Karpas-422 (cell line): Measurements from ENCODE around the gene CCDC97. TPM values are rescaled to one million over a fixed set of nuclear protein-coding genes. Genes with fewer than 3 reads are reported as not detected.
A peak's percentile ranks its signal among the peaks of the same experiment; 100 is the strongest.
"Not testable (repeated sequence)": the region's sequence is repeated elsewhere in the genome, so short reads cannot be mapped to it uniquely, and the experiment has no call there.

Experiments used
- DNase-seq: peaks from one replicate; pipeline ENCODE4 v3.0.0-alpha.2; 2015
- H2AFZ ChIP-seq: fragments of 200-600 bp; sonication (generic); 2 replicates; pipeline ENCODE4 v1.6.1; 2014; ENCODE audit warnings: antibody characterized with exemption, low read length, mixed read lengths
- H3K27ac ChIP-seq: fragments of 200-600 bp; sonication (generic); 2 replicates; pipeline ENCODE4 v1.5.1; 2014; ENCODE audit warnings: mild to moderate bottlenecking, low read length, moderate library complexity
- H3K27me3 ChIP-seq: fragments of 200-600 bp; sonication (generic); 2 replicates; pipeline ENCODE4 v1.6.1; 2014; ENCODE audit warnings: low read length, mixed read lengths
- H3K36me3 ChIP-seq: fragments of 200-600 bp; sonication (generic); 2 replicates; pipeline ENCODE4 v1.6.1; 2014; ENCODE audit warnings: low read length, mixed read lengths; ENCODE audit not compliant: insufficient read depth
- H3K4me1 ChIP-seq: fragments of 200-600 bp; sonication (generic); 2 replicates; pipeline ENCODE4 v1.6.1; 2014; ENCODE audit warnings: mild to moderate bottlenecking, low read length, mixed read lengths
- H3K4me2 ChIP-seq: fragments of 200-600 bp; sonication (generic); 2 replicates; pipeline ENCODE4 v1.6.1; 2014; ENCODE audit warnings: low read length, low read depth, mild to moderate bottlenecking; ENCODE audit not compliant: poor library complexity, severe bottlenecking
- H3K4me3 ChIP-seq: fragments of 200-600 bp; sonication (generic); 2 replicates; pipeline ENCODE4 v1.5.1; 2014; ENCODE audit warnings: mild to moderate bottlenecking, antibody characterized with exemption, low read length, mixed read lengths
- H3K79me2 ChIP-seq: fragments of 200-600 bp; sonication (generic); 2 replicates; pipeline ENCODE4 v1.6.1; 2014; ENCODE audit warnings: mild to moderate bottlenecking, low read length, mixed read lengths
- H3K9ac ChIP-seq: fragments of 200-600 bp; sonication (generic); 2 replicates; pipeline ENCODE4 v1.6.0; 2014; ENCODE audit warnings: low read length
- H3K9me2 ChIP-seq: fragments of 200-600 bp; sonication (generic), shearing (Covaris generic); replicated peaks from 2 replicates; pipeline ENCODE4 v1.6.0; 2014; ENCODE audit warnings: mild to moderate bottlenecking, low read length, moderate library complexity; ENCODE audit not compliant: insufficient read depth
- H3K9me3 ChIP-seq: fragments of 300-700, 200-600 bp; sonication (generic); 2 replicates; pipeline ENCODE4 v1.6.1; 2014; ENCODE audit warnings: low read length, mixed read lengths
- H4K20me1 ChIP-seq: fragments of 200-600 bp; sonication (generic); 2 replicates; pipeline ENCODE4 v1.6.1; 2014; ENCODE audit warnings: mild to moderate bottlenecking, antibody characterized with exemption, low read length, low read depth; ENCODE audit not compliant: insufficient read depth
- total RNA-seq: library from RNA; depleted of rRNA; stranded (reverse); fragments of >200 nt; shearing (Covaris generic); gene quantifications from 2 replicates; pipeline ENCODE4 v1.2.3, GENCODE V29; 2014; ENCODE audit warnings: low replicate concordance

Gene CCDC97
- total RNA-seq, 1 experiment from 2014 or later, result 15.5 TPM

GRCh38 chr19:41269055-41269454 lies 40.9 kb upstream of the CCDC97 start:
- Histone ChIP-seq H2AFZ (no peak overlapping the region), H3K4me1 (peaks cover 20% of the 10 kb centered on the region), H3K9me3 (no peaks in the 10 kb centered on the region), H3K27ac (no peak overlapping the region), H3K79me2 (peaks cover 65% of the 10 kb centered on the region), H3K4me3 (no peak overlapping the region), H3K36me3 (peaks cover 52% of the 10 kb centered on the region), H4K20me1 (peaks cover 20% of the 10 kb centered on the region), H3K9ac (no peak overlapping the region), H3K9me2 (no peaks in the 10 kb centered on the region), H3K4me2 (no peak overlapping the region), H3K27me3 (no peaks in the 10 kb centered on the region)
- DNase-seq, result no peak

DNA sequence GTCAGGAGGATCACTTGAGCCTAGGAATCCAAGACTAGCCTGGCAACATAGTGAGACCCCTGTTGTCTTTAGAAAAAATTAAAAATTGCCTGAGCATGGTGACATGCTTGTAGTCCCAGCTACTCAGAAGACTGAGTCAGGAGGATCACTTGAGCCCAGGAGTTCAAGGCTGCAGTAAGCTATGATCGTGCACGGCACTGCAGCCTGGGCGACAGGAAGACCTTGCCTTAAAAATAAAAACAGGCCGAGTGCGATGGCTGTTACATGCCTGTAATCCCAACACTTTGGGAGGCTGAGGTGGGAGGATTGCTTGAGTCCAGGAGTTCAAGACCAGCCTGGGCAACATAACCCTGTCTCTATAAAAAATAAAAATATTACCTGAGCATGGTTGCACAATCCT lies 40.4 kb upstream of the CCDC97 start:
- Histone ChIP-seq H3K79me2 (peaks cover 64% of the 10 kb centered on the region), H2AFZ (no peak overlapping the region)

DNA sequence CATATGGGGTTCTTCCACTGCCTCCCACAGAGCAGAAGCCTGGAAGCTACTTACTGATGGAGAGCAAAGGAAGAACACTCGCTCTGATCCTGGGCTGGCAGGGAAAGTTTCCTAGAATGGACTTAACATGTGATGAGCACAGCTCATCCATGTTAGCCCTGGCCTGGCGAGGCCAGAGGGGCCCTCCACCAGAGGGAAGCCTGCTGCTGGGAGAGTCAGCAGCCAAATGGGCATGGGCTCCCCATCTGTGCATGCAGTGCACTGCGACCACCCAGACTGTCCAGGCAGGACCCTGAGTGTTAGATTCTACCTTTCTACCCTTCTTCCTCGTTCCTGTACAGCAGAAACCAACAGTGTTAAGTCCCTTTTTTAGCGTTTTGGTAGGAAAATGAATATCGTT lies 36.9 kb upstream of the CCDC97 start:
- Histone ChIP-seq H4K20me1 (peaks cover 13% of the 10 kb centered on the region), H3K9me3 (no peaks in the 10 kb centered on the region), H3K4me1 (no peaks in the 10 kb centered on the region), H3K79me2 (peaks cover 34% of the 10 kb centered on the region), H3K4me3 (no peak overlapping the region), H3K9ac (no peak overlapping the region), H3K27ac (no peak overlapping the region), H3K9me2 (no peaks in the 10 kb centered on the region), H2AFZ (no peak overlapping the region), H3K27me3 (no peaks in the 10 kb centered on the region), H3K36me3 (peaks cover 71% of the 10 kb centered on the region), H3K4me2 (no peak overlapping the region)
- no peak for DNase-seq

More for the DNA sequence above, 40.4 kb upstream of the CCDC97 start:
- H3K9me3 ChIP-seq, result no peaks in the 10 kb centered on the region
- no peaks in the 10 kb centered on the region for H3K27me3 ChIP-seq
- peaks cover 20% of the 10 kb centered on the region for H4K20me1 ChIP-seq
- no peak for DNase-seq
- no peak overlapping the region for H3K27ac ChIP-seq
- H3K4me2 ChIP-seq, result no peak overlapping the region
- no peak overlapping the region for H3K9ac ChIP-seq
- no peak overlapping the region for H3K4me3 ChIP-seq
- H3K36me3 ChIP-seq, result peaks cover 57% of the 10 kb centered on the region
- H3K4me1 ChIP-seq, result peaks cover 20% of the 10 kb centered on the region
- H3K9me2 ChIP-seq, result no peaks in the 10 kb centered on the region

GRCh38 chr19:41274802-41275201 lies 35.2 kb upstream of the CCDC97 start:
- no peak overlapping the region for H3K4me3 ChIP-seq
- H4K20me1 ChIP-seq, result peaks cover 13% of the 10 kb centered on the region; the same call in 1 of the 2 replicates
- H3K4me2 ChIP-seq, result no peak overlapping the region
- H3K9me2 ChIP-seq, result no peaks in the 10 kb centered on the region
- H3K4me1 ChIP-seq, result no peaks in the 10 kb centered on the region
- peaks cover 32% of the 10 kb centered on the region for H3K79me2 ChIP-seq
- peaks cover 81% of the 10 kb centered on the region for H3K36me3 ChIP-seq
- no peak overlapping the region for H3K27ac ChIP-seq
- no peak for DNase-seq
- no peaks in the 10 kb centered on the region for H3K27me3 ChIP-seq
- H2AFZ ChIP-seq, result no peak overlapping the region
- H3K9me3 ChIP-seq, result no peaks in the 10 kb centered on the region
- H3K9ac ChIP-seq, result no peak overlapping the region

DNA sequence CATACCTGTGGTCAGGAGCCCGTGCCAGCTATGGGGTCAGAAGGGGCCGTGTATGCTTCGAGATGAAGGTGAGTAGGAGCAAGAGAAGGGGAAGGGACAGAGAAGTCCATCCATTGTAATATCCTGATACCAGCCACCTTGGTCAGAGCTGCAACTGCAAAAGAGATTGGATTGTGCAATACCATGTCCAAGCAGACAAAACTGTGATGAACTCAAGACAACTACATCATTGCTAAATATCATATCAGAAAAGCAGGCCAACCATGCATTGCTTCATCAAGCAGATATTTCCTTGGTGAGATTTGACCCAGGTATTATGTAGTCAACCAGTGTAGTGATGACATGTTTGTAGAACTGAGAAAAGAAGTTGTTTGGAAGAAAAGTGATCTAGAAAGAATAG lies 33.7 kb upstream of the CCDC97 start:
- DNase-seq, result no peak
- Histone ChIP-seq H3K4me2 (no peak overlapping the region), H3K27me3 (no peaks in the 10 kb centered on the region), H3K4me3 (no peak overlapping the region), H3K27ac (no peak overlapping the region), H3K36me3 (peaks cover 91% of the 10 kb centered on the region), H4K20me1 (peaks cover 8% of the 10 kb centered on the region; the same call in 1 of the 2 replicates), H3K79me2 (peaks cover 34% of the 10 kb centered on the region), H2AFZ (no peak overlapping the region), H3K9ac (no peak overlapping the region), H3K9me2 (no peaks in the 10 kb centered on the region), H3K9me3 (no peaks in the 10 kb centered on the region), H3K4me1 (no peaks in the 10 kb centered on the region)

DNA sequence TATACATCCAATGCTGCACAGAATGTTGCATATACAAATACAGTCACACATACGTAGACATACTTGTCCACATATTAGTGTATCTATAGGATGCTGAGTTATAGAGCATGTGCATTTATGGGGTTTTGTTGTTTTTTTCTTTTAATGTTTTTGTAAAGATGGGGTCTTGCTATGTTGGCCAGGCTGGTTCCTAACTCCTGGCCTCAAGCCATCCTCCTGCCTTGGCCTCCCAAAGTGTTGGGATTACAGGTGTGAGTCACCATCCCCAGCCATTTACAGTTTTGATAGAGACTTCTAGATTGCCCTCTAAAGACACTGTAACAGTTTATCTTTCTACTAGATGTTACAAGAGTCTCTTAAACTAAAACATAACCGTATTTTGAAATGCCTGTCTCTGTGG lies 31.5 kb upstream of the CCDC97 start:
- peaks cover 31% of the 10 kb centered on the region for H3K79me2 ChIP-seq
- DNase-seq, result no peak
- H3K9ac ChIP-seq, result no peak overlapping the region
- H3K9me2 ChIP-seq, result no peaks in the 10 kb centered on the region
- H3K4me3 ChIP-seq, result no peak overlapping the region
- no peak overlapping the region for H2AFZ ChIP-seq
- H3K9me3 ChIP-seq, result no peaks in the 10 kb centered on the region
- peaks cover 81% of the 10 kb centered on the region for H3K36me3 ChIP-seq
- H3K4me2 ChIP-seq, result no peak overlapping the region
- no peak overlapping the region for H3K27ac ChIP-seq
- peaks cover 5% of the 10 kb centered on the region; the same call in 1 of the 2 replicates for H4K20me1 ChIP-seq
- no peaks in the 10 kb centered on the region for H3K27me3 ChIP-seq
- H3K4me1 ChIP-seq, result no peaks in the 10 kb centered on the region

DNA sequence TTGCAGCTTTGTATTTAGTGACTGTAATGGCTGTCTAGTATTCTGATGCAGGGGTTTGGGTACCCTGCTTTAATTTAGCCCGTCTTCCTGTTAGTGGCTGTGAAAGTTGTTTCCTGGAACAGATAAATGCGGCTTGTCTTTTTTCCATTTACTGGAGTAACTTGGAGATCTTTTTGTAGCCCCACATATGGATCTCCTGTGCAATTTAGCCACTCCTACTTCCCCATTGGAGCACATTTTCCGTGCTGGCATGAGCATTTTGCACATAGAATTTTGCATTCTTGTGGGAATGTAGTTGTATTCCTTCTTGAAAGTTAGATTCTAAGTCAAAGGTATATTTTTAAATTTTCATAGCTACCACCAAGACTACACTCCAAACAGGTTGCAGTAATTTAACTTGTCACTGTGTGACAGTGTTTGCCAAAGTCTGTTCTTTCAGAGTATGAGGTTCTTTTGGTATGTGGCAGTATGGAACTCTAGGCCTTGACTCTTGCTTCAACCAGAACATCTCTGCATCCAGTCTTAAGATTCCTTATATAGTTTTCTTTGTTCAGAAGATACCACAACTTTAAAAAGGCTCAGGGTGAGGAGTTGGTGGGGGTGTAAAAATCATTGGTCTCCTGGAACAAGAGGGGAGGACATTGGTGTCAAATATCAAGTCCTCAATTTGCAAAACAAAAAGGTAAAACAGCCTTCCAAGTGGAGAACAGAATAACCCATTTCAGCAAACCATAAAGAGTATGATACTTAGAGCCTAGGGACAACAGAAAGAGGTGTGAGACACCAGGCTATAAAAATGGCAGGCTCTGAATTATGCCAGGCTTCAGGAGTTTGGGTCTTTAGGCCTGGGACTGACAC lies 21.1 kb upstream of the CCDC97 start:
- Histone ChIP-seq H3K27ac (peak overlapping the region; percentile 29), H3K9me3 (no peaks in the 10 kb centered on the region), H3K79me2 (peaks cover 31% of the 10 kb centered on the region)

GRCh38 chr19:41289814-41290213 lies 20.2 kb upstream of the CCDC97 start:
- H3K27ac ChIP-seq, H3K9me2 ChIP-seq, H3K4me2 ChIP-seq, H3K9me3 ChIP-seq, DNase-seq, H2AFZ ChIP-seq, H3K27me3 ChIP-seq, H3K9ac ChIP-seq, H3K4me3 ChIP-seq: not testable (repeated sequence)
- 0 out of 2 replicates have a peak, but pooled peaks cover 12% of the 10 kb centered on the region for H4K20me1 ChIP-seq
- H3K4me1 ChIP-seq, result peaks cover 18% of the 10 kb centered on the region
- peaks cover 31% of the 10 kb centered on the region for H3K79me2 ChIP-seq
- H3K36me3 ChIP-seq, result peaks cover 73% of the 10 kb centered on the region

More for the DNA sequence above, 21.1 kb upstream of the CCDC97 start:
- H3K9me2 ChIP-seq, result no peaks in the 10 kb centered on the region
- 0 out of 2 replicates have a peak, but pooled peaks cover 12% of the 10 kb centered on the region for H4K20me1 ChIP-seq
- no peak overlapping the region for H2AFZ ChIP-seq
- DNase-seq, result no peak
- H3K4me2 ChIP-seq, result peak overlapping the region; percentile 30
- peaks cover 69% of the 10 kb centered on the region for H3K36me3 ChIP-seq
- peaks cover 17% of the 10 kb centered on the region for H3K4me1 ChIP-seq
- H3K9ac ChIP-seq, result no peak overlapping the region
- H3K4me3 ChIP-seq, result no peak overlapping the region; the same call in 1 of the 2 replicates
- H3K27me3 ChIP-seq, result no peaks in the 10 kb centered on the region
